DMS153 treated with DMSO at 0.1 percent for 48 hours (cell line): ENCODE measurements around the gene GCFC2.
A peak's percentile ranks its signal among the peaks of the same experiment; 100 is the strongest.
"Not testable (repeated sequence)": the region's sequence is repeated elsewhere in the genome, so short reads cannot be mapped to it uniquely, and the experiment has no call there.

ENCODE experiments used
- DNase-seq: peaks from one replicate; lab custom pipeline; 2025; ENCODE audit not compliant: unreplicated experiment; lab: John Stamatoyannopoulos, UW

The GCFC2 gene

DNA sequence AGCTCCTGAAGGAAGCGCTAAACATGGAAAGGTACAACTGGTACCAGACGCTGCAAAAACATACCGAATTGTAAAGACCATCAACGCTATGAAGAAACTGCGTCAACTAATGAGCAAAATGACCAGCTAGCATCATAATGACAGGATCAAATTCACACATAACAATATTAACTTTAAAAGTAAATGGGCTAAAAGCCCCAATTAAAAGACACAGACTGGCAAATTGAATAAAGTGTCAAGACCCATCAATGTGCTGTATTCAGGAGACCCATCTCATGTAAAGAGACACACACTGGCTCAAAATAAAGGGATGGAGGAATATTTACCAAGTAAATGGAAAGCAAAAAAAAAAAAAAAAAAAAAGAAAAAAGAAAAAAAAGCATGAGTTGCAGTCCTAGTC lies 27.3 kb downstream of the GCFC2 start:
- not testable (repeated sequence) for DNase-seq

DNA sequence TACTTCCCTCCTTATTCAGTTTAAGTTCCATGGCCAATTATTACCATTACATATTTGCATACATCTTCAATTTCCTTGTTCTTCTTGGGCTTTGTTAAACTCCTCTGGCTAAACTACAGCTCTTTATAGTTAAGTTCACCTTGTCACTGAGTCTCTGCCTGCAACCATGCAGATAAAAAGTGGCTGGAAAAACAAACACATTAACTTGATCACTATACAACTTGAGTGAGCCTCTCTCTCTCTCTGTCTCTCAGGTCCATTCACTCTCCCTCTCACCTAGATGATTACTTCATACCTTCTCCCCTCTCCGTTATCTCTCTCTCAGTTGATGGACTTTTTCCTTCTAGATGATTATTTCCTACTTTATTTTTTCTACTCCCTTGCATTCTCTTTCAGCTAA lies 30.3 kb downstream of the GCFC2 start:
- DNase-seq: no peak

- no peak for DNase-seq
Observed at GRCh38 chr2:75679556-75679955, 31.2 kb downstream of the GCFC2 start.

- no peak for DNase-seq
Observed at GRCh38 chr2:75676464-75676863, 34.3 kb downstream of the GCFC2 start.

DNA sequence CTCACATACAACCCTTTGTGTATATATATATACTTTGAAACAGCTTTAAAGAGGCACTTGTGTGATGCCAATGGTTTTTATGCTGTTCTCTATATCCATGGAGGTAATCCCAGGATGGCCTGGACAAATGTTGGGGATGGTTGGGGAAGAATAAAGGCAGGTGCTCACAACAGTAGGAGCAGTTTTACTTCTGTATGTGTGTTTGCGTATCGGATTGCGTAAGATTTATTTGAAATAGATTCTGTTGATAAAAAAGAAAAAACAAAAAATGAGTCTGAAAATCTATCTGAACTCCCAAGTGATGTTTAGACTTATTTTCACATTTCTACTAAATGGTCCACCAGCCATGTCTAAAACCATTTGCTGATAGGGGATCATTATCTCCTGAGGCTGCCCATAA lies 34.8 kb downstream of the GCFC2 start:
- DNase-seq: no peak

DNA sequence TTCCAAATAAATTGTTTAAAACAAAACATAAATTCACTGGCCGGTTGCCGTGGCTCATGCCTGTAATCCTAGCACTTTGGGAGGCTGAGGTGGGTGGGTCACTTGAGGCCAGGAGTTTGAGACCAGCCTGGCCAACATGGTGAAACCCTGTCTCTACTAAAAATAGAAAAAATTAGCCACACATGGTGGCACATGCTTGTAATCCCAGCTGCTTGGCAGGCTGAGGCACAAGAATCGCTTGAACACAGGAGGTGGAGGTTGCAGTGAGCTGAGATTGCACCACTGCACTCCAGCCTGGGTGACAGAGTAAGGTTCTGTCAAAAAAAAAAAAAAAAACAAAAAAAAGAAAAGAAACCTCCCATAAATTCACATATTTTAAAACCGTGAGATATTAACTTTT lies 35.3 kb downstream of the GCFC2 start:
- not testable (repeated sequence) for DNase-seq

GRCh38 chr2:75667884-75668283 lies 42.8 kb downstream of the GCFC2 start:
- DNase-seq: no peak

DNA sequence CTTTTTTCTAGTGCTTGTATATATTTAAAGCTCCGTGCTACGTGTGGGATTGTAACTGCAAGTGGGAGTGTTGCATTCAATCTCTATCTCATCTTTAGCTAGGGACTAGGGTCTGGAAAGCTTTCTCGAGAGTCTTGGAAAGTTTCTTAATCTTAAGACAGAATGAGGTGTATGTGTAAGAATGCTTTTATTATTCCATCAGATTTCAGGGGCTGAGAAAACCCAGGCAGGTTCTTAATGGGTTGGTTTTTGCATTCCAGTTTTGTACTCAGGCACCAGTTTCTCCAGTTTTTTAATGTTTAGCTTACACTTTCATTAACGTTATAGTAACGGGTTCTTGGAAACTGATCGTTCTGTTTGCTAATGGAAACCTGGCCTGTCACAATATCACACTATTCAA lies 43.8 kb downstream of the GCFC2 start:
- no peak for DNase-seq

- DNase-seq: no peak
Observed at GRCh38 chr2:75657798-75658197, 52.9 kb downstream of the GCFC2 start.

- DNase-seq: no peak
Observed at GRCh38 chr2:75656563-75656962, 54.2 kb downstream of the GCFC2 start.

DNA sequence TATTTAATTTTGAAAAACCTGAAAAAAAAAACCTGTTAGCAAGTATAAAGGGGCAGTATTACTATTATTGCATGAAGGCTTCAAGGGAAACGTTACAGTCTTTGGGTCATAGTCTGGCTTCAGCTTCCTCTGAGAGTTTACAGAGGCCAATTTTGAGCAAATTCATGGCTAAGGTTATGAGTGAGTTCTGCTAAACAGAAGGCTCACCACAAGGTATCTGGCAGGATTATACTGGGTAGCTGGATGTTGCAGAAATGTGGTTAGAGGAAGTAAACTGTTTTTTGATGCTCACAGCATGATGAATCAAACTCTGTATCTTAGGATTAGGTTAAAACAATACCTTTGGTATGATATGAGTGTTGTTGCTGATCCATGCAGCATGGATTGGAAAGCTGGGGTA lies 54.9 kb downstream of the GCFC2 start:
- DNase-seq: no peak

- DNase-seq: no peak
Observed at GRCh38 chr2:75654012-75654411, 56.7 kb downstream of the GCFC2 start.

DNA sequence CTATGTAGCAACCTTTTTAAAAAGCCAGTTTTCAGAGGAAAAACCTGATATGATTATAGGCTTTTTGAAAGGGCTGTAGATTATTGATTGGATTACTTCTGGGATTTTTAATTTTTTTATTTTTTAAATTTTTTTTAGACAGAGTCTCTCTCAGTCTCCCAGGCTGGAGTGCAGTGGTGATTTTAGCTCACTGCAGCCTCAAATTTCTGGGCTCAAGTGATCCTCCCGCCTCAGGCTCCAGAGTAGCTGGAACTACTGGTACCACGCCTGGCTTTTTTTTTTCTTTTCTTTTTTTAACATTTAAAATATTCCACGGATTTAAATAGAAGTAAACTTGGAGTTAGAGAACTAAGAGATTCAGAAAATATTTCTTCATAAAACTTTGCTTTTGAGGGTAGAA lies 62.9 kb downstream of the GCFC2 start:
- DNase-seq: no peak

- DNase-seq: peak; percentile 74
Observed at GRCh38 chr2:75646583-75647425, 63.9 kb downstream of the GCFC2 start, which contains the start of gene MRPL19. Gene MRPL19 (plus strand): TSS chr2:75646783. CDS start chr2:75646808, 25 bp downstream.

- no peak for DNase-seq
Observed at GRCh38 chr2:75646090-75646582, 64.6 kb downstream of the GCFC2 start.

- DNase-seq: no peak
Observed at GRCh38 chr2:75645643-75646042, 65.1 kb downstream of the GCFC2 start.

DNA sequence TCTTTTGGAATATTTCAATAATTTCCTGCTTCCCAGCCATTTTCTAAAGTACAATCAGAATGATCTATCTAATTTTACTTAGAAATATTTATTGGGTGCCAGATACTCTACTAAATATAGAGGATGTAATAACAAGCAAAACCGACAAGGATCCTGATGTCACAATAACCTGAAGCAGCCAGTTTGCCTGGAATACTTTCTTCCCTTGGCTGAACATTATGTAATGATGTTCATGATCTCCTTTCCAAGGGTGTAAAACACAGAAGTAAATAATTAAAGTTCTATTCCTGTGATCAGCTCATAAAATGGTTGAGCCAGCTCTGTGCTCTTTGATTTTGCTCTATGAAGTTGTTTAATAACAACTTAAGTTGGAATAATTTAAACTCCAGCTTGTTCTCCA lies 66.7 kb downstream of the GCFC2 start:
- no peak for DNase-seq

DNA sequence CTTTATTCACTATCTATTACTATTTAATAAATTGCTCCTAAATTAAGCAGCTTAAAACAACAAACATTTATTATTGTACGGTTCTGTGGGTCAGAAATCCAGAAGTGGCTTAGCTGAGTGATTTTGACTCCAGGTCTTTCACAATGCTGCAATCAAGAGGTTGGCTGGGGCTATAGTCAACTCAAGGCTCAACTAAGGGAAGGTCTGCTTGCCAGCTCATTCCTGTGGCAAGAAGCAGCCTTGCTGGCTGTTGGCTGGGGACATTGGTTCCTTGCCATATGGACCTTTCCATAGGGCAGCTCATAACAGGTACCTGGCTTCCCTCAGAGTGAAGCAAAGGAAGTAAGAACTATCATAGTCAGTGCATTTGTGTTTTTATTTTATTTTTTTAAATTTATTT lies 69.1 kb downstream of the GCFC2 start:
- no peak for DNase-seq

DNA sequence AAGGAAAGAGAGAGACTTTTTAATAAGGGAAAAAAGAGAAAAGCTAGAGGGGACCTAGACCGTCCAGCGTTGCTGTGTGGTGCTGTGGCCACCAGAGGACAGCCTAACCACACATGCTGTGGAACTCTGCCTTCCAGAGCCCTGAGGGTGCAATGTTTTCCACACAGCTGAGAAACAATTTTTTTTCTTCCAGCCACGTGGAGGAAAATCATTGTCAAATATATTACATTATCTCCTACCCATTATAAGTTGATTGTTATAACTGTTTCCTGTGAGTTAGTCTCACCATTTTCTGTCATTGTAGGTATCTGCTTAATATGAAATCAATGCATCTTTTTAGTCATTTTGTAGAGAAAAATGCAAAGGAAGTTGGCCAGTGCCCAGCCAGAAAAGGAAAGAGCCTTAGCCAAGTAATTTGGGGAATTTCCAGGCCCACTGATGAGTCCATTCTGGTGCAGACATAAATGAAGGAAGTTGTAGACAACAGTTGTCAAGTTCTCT lies 70.0 kb downstream of the GCFC2 start:
- DNase-seq: no peak

DNA sequence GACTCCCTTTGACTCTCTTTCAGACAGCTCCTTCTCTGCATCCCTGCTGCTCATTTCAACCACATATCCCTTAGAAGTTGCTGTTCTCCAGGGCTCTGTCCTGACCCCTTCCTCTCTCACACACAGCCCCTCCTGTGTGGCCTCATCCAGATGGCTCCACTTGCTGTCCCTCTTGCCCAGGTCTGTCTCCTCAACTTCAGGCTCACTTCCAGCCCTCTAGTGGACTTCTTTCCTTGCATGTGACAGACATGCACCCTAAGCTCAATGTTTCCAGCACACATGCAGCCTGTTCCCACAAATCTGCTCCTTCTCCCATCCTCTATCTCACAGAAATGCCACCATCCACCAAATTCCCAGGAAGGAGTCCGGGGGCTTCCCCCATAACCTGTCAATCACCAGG lies 73.1 kb downstream of the GCFC2 start:
- DNase-seq: no peak

- DNase-seq: no peak
Observed at GRCh38 chr2:75634945-75635344, 75.8 kb downstream of the GCFC2 start.

- DNase-seq: no peak
Observed at GRCh38 chr2:75633620-75634019, 77.1 kb downstream of the GCFC2 start.

DNA sequence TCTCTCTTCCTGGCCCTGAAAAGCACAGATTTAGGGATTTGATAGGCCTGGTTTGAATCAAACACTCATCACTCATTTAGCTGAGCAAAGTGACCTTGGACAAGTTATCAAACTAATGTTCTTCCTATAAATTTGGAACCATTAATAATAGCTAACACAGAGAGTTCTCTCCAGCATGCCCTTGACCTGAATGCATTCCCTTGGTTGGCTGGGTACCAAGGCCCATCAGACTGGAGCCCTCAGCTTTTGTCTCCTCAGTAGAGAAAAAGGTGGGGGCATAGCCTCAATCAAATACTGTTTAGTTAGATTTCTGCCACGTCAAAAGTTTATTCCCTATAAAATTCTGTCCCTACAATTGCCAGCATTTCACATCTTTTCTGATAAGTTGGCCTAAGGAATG lies 77.9 kb downstream of the GCFC2 start:
- DNase-seq: no peak
